ENCODE results near the gene CCNK.

The CCNK gene

GRCh38 chr14:99459481-99460100 is 21.6 kb upstream of the CCNK start:
- no peak overlapping the region for H3K9ac ChIP-seq (ENCODE audit: low read depth, low read length, poor library complexity, severe bottlenecking)
- H3F3A ChIP-seq (ENCODE audit: low read depth), result no peaks in the 10 kb centered on the region
- no peak overlapping the region for H3K4me2 ChIP-seq (ENCODE audit: low read depth, low read length, poor library complexity, severe bottlenecking)
- H3K9me3 ChIP-seq (ENCODE audit: insufficient read depth, low read depth, low read length), result no peaks in the 10 kb centered on the region
- H3K9me2 ChIP-seq (replicated peaks; ENCODE audit: low read depth, low read length), result no peaks in the 10 kb centered on the region
- no peak for TF ChIP-seq EZH2phosphoT487 (IDR thresholded peaks at IDR 0.05; ENCODE audit: borderline replicate concordance)
- no peak for TF ChIP-seq CTCF (conservative IDR thresholded peaks at IDR 0.05; ENCODE audit: low read length)
- H4K20me1 ChIP-seq (ENCODE audit: insufficient read depth, low read length, poor library complexity, severe bottlenecking), result no peaks in the 10 kb centered on the region
- no peak overlapping the region for H3K4me3 ChIP-seq (ENCODE audit: low read length, poor library complexity, severe bottlenecking)
- H3K27me3 ChIP-seq (ENCODE audit: insufficient read depth, low read length, poor library complexity, severe bottlenecking), result no peaks in the 10 kb centered on the region
- H3K4me1 ChIP-seq (ENCODE audit: insufficient read depth, low read length, poor library complexity, severe bottlenecking), result no peaks in the 10 kb centered on the region
- no peaks in the 10 kb centered on the region; the same call in 1 of the 2 replicates for H3K79me2 ChIP-seq (ENCODE audit: insufficient read depth, low read length)
- H3K36me3 ChIP-seq (ENCODE audit: insufficient read depth, low read length), result peaks cover 84% of the 10 kb centered on the region; the same call in 1 of the 2 replicates
- H2AFZ ChIP-seq (ENCODE audit: low read length), result no peak overlapping the region

GRCh38 chr14:99460793-99461192 is 20.4 kb upstream of the CCNK start:
- Histone ChIP-seq H3K27me3 (ENCODE audit: insufficient read depth, low read length, poor library complexity, severe bottlenecking) (no peaks in the 10 kb centered on the region), H3K4me3 (ENCODE audit: low read length, poor library complexity, severe bottlenecking) (no peak overlapping the region), H3K9ac (ENCODE audit: low read depth, low read length, poor library complexity, severe bottlenecking) (no peak overlapping the region), H4K20me1 (ENCODE audit: insufficient read depth, low read length, poor library complexity, severe bottlenecking) (peaks cover 3% of the 10 kb centered on the region), H3K36me3 (ENCODE audit: insufficient read depth, low read length) (peaks cover 84% of the 10 kb centered on the region; the same call in 1 of the 2 replicates), H3K4me1 (ENCODE audit: insufficient read depth, low read length, poor library complexity, severe bottlenecking) (no peaks in the 10 kb centered on the region), H3K79me2 (ENCODE audit: insufficient read depth, low read length) (peaks cover 8% of the 10 kb centered on the region; the same call in 1 of the 2 replicates), H3K9me2 (replicated peaks; ENCODE audit: low read depth, low read length) (no peaks in the 10 kb centered on the region), H3F3A (ENCODE audit: low read depth) (no peaks in the 10 kb centered on the region), H3K9me3 (ENCODE audit: insufficient read depth, low read depth, low read length) (no peaks in the 10 kb centered on the region), H2AFZ (ENCODE audit: low read length) (no peak overlapping the region), H3K4me2 (ENCODE audit: low read depth, low read length, poor library complexity, severe bottlenecking) (no peak overlapping the region)
- TF ChIP-seq EZH2phosphoT487 (IDR thresholded peaks at IDR 0.05; ENCODE audit: borderline replicate concordance) (no peak), CTCF (conservative IDR thresholded peaks at IDR 0.05; ENCODE audit: low read length) (no peak)

GRCh38 chr14:99461411-99462085 is 19.7 kb upstream of the CCNK start:
- Histone ChIP-seq H4K20me1 (ENCODE audit: insufficient read depth, low read length, poor library complexity, severe bottlenecking) (peaks cover 9% of the 10 kb centered on the region), H3K9ac (ENCODE audit: low read depth, low read length, poor library complexity, severe bottlenecking) (no peak overlapping the region), H3K9me3 (ENCODE audit: insufficient read depth, low read depth, low read length) (no peaks in the 10 kb centered on the region), H3K4me3 (ENCODE audit: low read length, poor library complexity, severe bottlenecking) (no peak overlapping the region), H3F3A (ENCODE audit: low read depth) (no peaks in the 10 kb centered on the region), H3K79me2 (ENCODE audit: insufficient read depth, low read length) (peaks cover 16% of the 10 kb centered on the region; the same call in 1 of the 2 replicates), H3K36me3 (ENCODE audit: insufficient read depth, low read length) (peaks cover 77% of the 10 kb centered on the region; the same call in 1 of the 2 replicates), H3K4me1 (ENCODE audit: insufficient read depth, low read length, poor library complexity, severe bottlenecking) (no peaks in the 10 kb centered on the region), H3K4me2 (ENCODE audit: low read depth, low read length, poor library complexity, severe bottlenecking) (no peak overlapping the region), H2AFZ (ENCODE audit: low read length) (no peak overlapping the region), H3K9me2 (replicated peaks; ENCODE audit: low read depth, low read length) (no peaks in the 10 kb centered on the region), H3K27me3 (ENCODE audit: insufficient read depth, low read length, poor library complexity, severe bottlenecking) (no peaks in the 10 kb centered on the region)
- TF ChIP-seq CTCF (conservative IDR thresholded peaks at IDR 0.05; ENCODE audit: low read length), result no peak
- no peak for TF ChIP-seq EZH2phosphoT487 (IDR thresholded peaks at IDR 0.05; ENCODE audit: borderline replicate concordance)

All from Loucy (cell line).